HG03045 (cell line): ENCODE data around the gene ABCC9.

Source experiments
- ATAC-seq: cut with Tn5 transposase; IDR thresholded peaks from one replicate; pipeline ENCODE4 v1.9.1; 2021; ENCODE audit warnings: mild to moderate bottlenecking, moderate library complexity; ENCODE audit not compliant: unreplicated experiment

The ABCC9 gene

GRCh38 chr12:21940549-21941505 lies at the start of gene ABCC9:
Gene ABCC9, minus strand, starts transcription at chr12:21941426. Its CDS starts 4,752 bp downstream, at chr12:21936674.
- no peak for ATAC-seq

DNA sequence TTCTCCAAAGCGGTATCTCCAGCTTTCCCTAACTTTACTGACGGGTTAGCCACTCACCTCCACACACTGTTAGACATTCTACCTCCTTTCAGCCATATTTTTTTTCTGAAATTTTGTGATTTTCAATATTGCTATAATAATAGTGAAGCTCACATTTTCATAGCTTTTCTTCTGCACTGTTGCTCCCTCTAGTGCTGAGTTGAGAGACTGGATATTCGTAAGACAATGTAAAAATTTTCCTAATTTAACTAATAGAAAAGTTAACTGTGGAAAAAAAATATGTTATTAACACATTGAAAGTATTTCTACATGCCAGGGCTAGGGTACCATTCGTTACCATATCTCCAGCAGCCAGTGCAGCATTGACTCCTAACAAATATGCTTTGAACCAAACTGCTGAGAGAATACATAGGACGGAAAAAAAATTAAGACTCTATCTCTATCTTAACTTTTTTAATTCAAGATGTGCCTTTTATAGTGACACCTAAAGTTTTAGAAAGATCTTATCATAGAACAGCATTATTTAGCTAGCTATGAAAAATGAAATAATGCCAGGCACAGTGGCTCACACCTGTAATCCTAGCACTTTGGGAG lies 48.7 kb upstream of the ABCC9 start:
- ATAC-seq: no peak

GRCh38 chr12:21988619-21989018 lies 47.4 kb upstream of the ABCC9 start:
- no peak for ATAC-seq

- ATAC-seq: no peak
Measured at GRCh38 chr12:21987755-21988154, 46.5 kb upstream of the ABCC9 start.

- ATAC-seq: no peak
Measured at GRCh38 chr12:21985155-21985554, 43.9 kb upstream of the ABCC9 start.

- ATAC-seq: no peak
Measured at GRCh38 chr12:21984375-21984774, 43.1 kb upstream of the ABCC9 start.

DNA sequence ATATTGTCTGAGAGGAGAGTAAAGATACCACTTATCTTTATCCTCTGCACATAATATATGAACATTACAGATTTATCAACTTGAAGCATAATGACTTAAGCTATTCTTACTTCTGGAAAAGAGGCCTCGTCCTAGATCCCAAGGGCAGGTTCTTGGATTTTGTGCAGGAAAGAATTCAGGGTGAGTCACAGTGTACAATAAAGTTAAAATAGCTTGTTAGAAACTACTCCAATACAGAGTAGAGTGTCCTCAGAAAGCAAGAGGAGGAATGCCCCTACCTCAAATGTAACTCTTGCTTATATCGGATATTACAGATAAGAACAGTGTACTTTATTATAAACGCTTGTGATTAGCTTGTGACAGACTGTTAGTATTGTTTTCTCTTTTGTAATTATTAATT lies 41.9 kb upstream of the ABCC9 start:
- no peak for ATAC-seq

- no peak for ATAC-seq
Measured at GRCh38 chr12:21980544-21980943, 39.3 kb upstream of the ABCC9 start.

- no peak for ATAC-seq
Measured at GRCh38 chr12:21975293-21975692, 34.1 kb upstream of the ABCC9 start.

DNA sequence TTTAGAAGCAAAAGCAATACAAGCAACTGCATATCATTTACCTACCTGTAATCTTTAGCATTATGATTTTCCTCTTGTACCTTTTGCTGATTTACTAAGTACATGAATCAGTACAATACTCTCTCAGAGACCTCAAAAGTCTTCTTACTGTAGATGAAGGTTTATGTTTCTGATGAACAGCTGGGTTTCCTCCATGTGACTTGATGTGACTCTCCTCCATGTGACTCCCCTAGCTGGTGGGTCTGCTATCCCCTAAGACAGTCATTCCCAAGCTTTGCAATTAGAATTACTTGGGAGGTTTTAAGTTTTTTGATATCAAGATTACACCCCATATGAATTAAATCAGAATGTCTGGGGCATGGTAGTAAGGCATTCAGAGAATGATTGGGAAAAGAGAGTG lies 32.0 kb upstream of the ABCC9 start:
- no peak for ATAC-seq

GRCh38 chr12:21972055-21972454 lies 30.8 kb upstream of the ABCC9 start:
- no peak for ATAC-seq

GRCh38 chr12:21971344-21971743 lies 30.1 kb upstream of the ABCC9 start:
- no peak for ATAC-seq

DNA sequence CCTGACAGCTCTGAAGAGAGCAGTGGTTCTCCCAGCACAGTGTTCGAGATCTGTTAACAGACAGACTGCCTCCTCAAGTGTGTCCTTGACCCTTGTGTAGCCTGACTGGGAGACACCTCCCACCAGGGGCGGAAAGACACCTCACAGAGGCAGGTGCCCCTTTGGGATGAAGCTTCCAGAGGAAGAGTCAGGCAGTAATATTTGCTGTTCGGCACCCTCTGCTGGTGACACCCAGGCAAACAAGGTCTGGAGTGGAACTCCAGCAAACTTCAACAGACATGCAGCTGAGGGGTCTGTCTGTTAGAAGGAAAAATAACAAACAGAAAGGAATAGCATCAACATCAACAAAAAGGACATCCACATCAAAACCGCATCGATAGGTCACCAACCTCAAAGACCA lies 21.6 kb upstream of the ABCC9 start:
- ATAC-seq: no peak

GRCh38 chr12:21962236-21962635 lies 21.0 kb upstream of the ABCC9 start:
- no peak for ATAC-seq

- ATAC-seq: no peak
Measured at GRCh38 chr12:21950649-21951048, 9.4 kb upstream of the ABCC9 start.

- no peak for ATAC-seq
Measured at GRCh38 chr12:21949036-21949435, 7.8 kb upstream of the ABCC9 start.

DNA sequence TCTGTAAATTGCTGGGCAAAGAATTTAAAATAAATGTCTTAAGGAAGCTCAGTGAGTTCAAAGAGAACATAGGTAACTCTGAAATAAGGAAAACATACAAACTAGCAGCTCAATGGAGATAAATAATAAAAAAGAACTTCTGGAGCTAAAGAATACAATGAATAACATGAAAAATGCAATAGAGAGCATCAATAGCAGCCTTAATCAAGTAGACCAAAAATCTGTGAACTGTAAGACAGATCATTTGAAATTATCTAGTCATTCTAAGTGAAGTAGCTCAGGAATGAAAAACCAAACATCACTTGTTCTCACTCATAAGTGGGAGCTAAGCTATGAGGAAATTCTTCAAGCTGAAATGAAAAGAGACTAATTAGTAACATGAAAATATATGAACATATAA lies 5.8 kb upstream of the ABCC9 start:
- no peak for ATAC-seq

DNA sequence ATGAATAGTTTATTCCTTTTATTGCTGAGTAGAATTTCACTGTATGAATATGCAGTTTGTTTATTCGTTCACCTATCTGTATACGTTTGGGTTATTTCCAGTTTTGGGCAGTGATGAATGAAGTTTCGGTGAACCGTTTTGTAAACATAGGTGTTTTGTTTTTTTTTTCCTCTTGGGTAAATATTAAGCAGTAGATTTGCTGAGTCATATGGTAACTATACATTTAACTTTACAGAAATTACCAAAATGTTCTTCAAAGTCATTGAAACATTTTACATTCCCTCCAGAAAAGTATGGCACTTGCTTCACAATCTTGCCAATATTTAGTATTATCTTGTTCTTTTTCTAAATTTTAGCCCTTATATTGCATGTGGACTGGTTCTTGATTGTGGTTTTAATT lies 3.8 kb upstream of the ABCC9 start:
- ATAC-seq: no peak

DNA sequence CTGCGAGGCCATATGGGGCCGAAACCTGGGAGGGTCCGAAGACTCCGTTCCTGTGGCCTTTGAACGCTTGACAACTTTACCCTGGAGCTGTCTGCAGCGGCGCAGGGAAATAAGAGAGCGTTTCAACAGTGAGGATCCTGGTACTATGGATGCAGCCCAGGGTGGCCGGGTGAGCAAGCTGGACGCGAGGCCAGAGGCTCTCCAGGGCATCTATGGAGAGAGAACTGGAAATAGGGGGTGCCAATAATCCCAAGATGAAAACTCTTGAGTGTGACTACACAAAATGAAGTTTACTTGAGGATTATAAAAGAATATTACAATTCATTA lies 1.1 kb upstream of the ABCC9 start:
- no peak for ATAC-seq

- no peak for ATAC-seq
Measured at GRCh38 chr12:21941506-21942376, 515 bp upstream of the ABCC9 start.

DNA sequence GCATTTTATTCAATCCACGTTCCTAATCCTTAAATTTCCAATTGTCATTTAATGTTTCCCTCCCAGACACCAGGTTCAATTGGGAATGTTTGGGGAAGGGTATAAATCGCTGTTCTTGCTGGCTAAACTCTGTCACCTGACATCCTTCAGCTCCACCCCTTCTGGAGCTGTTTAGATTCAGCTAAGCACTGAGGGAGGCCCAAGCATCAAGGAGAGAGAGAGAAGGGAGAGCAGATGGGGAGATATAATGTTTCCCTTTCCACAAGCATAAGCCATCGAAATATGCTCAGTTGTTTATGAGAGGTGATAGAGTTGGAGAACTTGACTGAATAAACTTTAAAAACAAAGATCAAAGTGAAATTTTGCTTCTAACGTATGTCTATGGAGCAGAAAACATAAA lies 1.8 kb downstream of the ABCC9 start:
- no peak for ATAC-seq

DNA sequence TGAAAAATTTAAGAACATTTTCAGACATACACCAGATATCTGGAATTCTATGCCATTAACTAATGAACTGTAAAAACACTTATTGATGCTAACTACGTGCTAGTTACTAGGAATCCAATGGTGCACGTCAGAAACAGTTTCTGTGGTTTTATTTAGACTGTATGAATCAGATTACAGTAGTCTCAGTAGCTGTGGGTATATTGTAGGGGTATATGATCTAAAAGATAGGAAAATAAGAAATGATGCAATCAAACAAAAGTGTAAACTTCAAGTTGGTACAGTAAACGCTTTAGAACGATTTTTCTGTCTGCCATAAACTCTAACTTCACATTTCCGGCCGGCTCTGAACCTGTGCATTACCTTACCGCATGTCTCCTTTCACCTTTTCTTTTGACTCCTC lies 2.3 kb downstream of the ABCC9 start:
- no peak for ATAC-seq
